ENCODE measurements around the gene PPP1R13B.

Gene PPP1R13B

DNA sequence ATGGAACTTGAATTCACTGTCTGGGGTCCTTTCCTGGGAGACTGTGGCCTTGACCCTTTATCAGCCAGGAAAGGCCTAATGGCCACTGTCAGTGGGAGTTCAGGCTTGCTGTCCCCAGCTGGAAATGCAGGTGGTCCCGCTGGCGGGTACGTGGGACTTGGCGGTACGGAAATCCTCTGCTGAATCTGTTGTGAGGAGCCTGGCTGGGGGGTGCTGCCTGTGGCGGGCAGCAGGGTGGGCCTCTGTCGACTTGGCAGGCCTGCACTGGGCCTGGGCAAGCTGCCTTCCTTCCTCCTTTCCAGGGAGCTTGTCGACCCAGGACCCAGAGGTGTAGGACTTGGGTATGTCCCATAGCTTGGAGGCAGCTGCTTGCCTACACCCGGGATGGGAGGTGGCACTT is 105.5 kb downstream of the PPP1R13B start:
- DNase-seq, result no peak

- peak; percentile 53 for DNase-seq
These were observed 106.2 kb downstream of the PPP1R13B start for GRCh38 chr14:103740991-103741689.

DNA sequence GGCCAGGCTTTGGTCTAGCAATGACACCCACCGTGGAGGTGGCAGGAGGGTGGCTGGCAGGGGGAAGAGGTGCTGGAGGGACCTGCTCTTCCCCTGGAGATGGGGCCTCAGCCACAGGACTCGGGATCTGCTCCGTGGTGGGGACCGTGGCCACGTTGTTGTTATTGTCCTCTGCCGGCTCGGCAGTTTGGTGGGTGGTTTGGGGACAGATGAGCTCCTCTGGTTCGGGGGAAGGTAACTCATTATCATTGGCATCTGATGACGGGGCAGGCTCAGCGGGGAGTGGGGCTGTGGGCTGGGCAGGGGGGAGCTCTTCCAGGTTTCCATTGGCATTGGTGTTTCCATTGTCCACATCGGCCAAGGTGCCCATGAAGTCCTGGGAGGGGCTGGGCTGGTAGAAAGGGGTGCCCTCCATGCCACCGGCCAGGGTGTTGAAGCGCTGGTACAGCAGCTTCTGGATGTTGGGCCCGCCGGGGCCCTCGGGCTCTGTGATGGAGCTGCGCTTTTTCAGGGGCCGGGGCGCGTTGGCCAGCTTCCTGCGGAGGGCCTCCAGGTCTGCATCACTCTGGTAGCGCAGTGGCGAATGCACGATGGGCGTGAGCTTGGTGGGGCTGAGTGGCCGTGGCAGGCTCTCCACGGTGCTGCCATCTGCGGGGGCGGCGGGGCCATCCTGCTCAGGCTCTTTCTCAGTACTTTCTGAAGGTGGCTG is 107.4 kb downstream of the PPP1R13B start:
- no peak for DNase-seq

- no peak for DNase-seq
These were observed 107.9 kb downstream of the PPP1R13B start for GRCh38 chr14:103739466-103739792.

- no peak for DNase-seq
These were observed 108.5 kb downstream of the PPP1R13B start for GRCh38 chr14:103738701-103739451.

DNA sequence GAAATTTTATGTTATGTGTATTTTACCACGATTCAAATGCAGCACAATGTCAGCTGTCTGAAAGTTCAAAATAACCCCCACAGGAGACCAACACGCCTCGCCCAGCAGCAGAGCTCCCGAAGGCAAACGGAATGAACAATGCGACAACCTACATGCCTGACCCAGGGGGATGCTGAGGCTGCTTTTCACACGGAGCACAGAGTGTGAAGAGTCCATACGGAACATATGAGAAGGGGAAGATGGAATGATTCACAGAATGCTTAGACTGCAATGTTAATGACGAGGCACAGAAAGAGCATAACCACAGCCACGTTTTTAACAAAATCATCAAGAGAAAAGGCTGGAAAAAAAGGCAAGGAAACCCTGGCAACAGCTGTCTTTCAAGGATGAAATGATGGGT is 109.2 kb downstream of the PPP1R13B start:
- DNase-seq, result peak; percentile 70

DNA sequence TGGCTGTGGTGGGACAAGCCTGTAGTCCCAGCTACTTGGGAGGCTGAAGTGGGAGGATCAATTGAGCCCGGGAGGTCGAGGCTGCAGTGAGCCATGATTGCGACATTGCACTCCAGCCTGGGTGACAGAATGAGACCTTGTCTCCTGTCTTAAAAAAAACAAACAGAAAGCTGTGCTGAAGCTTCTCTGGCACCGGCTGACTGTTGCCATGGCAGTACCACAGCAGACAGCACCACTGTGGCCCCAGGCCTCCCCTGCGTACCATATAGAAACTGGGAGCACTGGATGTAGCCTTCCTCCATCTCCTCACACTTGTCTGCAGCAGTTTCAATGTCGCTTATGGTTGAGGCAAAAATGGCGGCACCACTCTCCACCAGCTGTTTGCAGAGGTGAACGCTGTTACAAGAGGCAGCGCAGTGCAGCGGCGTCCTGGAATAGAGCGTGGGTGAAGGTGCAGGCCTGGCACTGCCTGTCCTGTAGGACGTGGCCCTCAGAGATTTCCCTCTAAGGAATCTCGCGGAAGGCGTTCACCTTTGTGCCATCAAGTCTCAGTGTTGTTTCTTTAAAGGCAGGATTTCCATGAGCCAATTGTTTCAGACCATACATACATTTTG is 109.8 kb downstream of the PPP1R13B start:
- DNase-seq, result no peak

DNA sequence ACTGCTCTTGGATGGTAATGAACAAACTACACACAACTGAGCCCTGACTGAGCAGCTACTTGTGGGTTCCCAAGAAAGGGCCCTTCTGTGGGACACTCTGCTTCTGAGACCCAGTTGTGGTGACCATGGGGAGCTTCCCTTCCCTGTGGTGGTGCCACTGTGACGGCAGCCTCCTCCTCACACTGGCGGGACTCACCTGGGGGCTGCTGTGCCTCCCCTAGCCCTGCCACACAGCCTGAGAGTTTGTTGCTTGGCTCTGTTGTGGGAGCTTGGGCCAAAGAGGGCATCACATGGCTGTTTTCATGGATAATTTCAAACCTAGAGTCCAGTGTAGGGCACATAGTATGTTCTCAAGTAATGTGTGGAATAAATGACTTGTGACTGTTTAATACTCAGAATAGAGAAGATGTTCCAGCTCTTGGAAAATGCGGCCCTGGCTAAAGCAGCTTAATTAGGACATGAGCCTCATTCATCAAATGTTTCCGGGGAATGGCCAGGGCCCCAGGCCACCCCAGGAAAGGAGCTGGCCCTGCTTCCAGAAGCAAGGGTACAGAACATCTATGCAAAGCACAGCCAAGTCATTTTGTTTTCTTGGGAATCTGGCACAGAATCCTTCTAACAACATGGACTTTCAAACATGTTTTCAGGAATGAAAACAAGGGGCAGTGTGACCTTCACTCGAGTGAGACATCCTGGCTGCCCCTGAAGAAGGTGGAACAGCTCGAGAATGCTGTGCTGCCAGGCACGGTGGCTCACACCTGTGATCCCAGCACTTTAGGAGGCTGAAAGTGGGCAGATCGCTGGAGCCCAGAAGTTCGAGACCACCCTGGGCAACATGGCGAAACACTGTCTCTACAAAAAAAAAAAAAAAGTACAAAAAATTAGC is 110.6 kb downstream of the PPP1R13B start:
- DNase-seq, result no peak

GRCh38 chr14:103735815-103736545 is 111.4 kb downstream of the PPP1R13B start:
- DNase-seq, result no peak

DNA sequence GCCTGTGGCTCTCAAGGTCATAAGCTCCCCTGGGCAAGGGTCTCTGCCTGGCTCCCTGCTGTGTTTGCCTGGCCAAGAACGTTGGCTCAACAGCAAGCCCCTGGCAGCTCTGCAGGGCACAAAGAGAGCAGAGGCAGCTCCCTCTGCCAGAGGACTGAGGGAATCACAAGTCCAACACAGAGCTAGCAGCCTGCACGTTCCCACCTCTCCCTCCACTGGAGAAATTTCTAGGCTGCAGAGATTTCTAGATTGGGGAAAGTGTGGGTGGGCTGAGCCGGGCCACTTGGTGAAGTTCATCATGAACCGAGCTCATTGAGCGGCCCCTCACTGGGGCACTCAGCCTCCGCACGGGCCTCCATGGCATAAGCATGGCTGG is 111.9 kb downstream of the PPP1R13B start:
- DNase-seq, result no peak

DNA sequence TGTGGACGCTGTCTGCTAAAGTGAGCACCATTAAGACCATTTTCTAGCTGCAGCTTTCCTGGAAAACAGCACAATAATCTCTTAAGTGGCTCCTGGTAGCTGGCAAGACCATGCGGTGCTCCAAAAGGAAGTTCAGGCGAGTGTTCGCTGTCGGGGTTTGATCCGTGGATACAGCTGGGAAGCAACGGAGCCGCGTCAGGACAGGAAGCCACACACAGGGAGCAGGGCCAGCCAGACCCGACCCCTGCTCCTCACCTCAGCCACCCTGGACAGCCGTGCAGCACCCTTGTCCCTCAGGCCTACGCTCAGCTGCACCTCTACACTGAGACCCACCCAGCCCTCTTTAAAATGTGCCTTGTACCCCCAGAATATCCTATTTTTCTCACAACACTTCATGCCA is 112.4 kb downstream of the PPP1R13B start:
- DNase-seq, result no peak

- no peak for DNase-seq
These were observed 113.1 kb downstream of the PPP1R13B start for GRCh38 chr14:103734081-103734888.

DNA sequence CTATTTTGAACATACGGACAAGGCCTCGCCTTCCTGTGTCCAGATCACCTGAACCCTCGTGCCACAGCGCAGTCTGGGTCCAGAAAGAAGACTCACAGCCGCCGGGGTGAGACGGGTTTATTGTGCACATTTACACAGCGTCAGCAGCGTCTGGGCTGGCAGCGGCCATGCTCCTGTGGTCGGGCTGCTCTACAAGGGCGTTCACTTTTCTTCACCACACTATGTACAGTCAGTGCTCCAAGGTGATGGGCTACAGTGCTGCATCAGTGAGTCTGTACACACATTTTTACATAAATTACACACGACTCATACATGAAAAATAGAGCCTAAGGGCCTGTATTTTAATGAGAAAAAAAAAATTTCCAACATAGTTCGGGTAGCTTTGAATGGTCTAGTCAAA is 113.7 kb downstream of the PPP1R13B start:
- no peak for DNase-seq

GRCh38 chr14:103732868-103733620 is 114.3 kb downstream of the PPP1R13B start:
- no peak for DNase-seq

DNA sequence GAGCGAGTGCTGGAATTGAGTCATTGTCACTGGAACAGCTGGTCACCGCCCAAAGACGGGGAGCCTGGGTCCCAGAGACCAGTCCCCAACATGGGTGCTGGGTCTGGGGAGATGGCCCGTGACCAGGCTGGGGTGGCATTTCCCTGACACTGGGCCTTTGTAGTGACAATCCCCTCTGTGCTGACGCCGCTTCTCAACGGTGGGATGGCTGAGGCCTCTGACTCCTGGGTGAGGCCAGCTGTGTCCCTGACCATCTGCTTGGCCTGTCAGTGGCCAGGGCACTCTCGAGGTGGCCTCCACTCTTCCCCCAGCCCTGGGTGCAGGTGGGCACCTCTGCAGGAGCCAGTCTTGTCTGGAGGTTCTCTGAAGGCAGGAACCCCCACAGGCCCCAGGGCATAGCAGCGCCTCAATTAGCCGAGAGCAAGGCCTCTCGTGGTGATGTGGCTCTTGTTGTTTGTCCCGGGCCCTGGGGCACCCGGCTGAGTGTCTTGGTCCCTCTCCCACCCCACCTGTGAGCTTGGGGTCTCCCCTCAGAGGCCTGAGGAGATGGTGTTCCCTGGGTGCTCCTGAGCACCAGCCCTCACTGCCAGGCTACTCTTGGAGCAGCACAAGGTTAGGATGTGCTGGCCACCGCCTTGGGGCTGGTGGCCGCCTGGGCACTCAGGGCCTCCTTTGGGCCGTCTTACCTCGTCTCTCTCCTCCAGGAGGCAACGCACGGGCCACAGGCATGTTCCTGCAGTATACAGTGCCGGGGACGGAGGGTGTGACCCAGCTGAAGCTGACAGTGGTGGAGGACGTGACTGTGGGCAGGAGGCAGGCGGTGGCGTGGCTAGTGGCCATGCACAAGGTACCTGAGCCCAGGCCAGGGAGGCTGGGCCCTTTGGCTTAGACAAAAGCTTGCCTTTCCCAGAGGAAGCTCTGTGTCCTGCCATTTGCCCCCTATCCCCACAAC is 115.2 kb downstream of the PPP1R13B start:
- DNase-seq, result no peak

DNA sequence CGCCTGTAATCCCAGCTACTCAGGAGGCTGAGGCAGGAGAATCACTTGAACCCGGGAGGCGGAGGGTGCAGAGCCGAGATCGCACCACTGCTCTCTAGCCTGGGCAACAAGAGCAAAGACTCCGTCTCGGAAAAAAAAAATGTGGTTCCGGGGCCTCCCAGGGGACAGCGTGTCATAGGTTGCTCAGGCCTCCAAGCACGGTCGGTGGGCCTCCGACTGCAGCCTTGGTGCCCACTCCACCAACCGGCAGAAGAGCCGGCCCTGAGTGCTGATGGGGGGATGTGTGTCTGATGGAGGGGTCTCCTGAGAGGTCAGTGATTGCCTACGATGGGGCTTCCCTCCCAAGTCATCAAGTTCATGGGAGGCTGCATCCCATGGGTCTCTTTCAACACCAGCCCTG is 115.9 kb downstream of the PPP1R13B start:
- DNase-seq, result no peak

GRCh38 chr14:103730490-103731035 is 116.8 kb downstream of the PPP1R13B start:
- no peak for DNase-seq
